ENCODE measurements around the gene DAP3. TPM values are rescaled to one million over a fixed set of nuclear protein-coding genes. Genes with fewer than 3 reads are reported as not detected.

Gene DAP3
- total RNA-seq, 1 experiment from 2014 or later, result 148 TPM

DNA sequence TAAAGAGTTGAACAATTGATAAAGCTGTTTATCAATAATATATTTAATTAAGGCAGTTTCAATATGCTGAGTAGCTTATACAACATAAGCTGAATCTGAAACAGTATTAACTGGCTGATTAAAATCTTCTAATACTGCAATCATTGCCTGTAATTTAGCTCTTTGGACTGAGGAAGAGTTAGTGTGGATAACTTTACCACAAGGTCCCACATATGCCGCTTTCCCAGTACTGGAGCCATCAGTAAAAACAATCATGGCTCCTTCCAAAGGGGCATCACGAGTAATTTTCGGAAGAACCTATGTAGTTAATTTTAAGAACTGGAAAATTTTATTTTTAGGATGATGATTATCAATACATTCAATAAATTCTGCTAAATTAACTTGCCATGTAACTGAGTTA is 6.7 kb downstream of the DAP3 start:
- ChIA-PET POLR2A (no interaction called here), CTCF (no interaction called here), RAD21 (ENCODE audit: low non-redundant PET in 1 of 2, low total read pairs in 2 of 2, uncharacterized antibody in 2 of 2, unreplicated experiment in 2 of 2) (no interaction called here)
- DNase-seq (ENCODE audit: low read depth, low spot score) (no peak), ATAC-seq (no peak)
- intact Hi-C loops (cut with micrococcal nuclease), result no loop called here
- Histone ChIP-seq H4K20me1 (ENCODE audit: insufficient read depth) (peaks cover 4% of the 10 kb centered on the region; the same call in 1 of the 2 replicates), H3K27ac (ENCODE audit: low read depth, low read length) (no peak overlapping the region), H3K9me2 (ENCODE audit: insufficient read depth) (no peaks in the 10 kb centered on the region), H3K4me1 (ENCODE audit: control insufficient read depth in 1 of 2, insufficient read depth in 2 of 2, low read length in 2 of 2) (no peaks in the 10 kb centered on the region; a peak in 1 of 4 replicates), H3K36me3 (ENCODE audit: control insufficient read depth in 1 of 2, insufficient read depth in 2 of 2, low read length in 2 of 2) (peaks cover 5 to 43% of the 10 kb centered on the region in 2 experiments), H2AFZ (ENCODE audit: low read depth, low read length, poor library complexity, severe bottlenecking) (no peak overlapping the region), H3K9me3 (ENCODE audit: control insufficient read depth in 1 of 2, insufficient read depth in 1 of 2, low read depth in 1 of 2, low read length in 2 of 2) (no peaks in the 10 kb centered on the region), H3K9ac (ENCODE audit: low read length) (no peak overlapping the region), H3K4me2 (ENCODE audit: low read length) (no peak overlapping the region), H3K27me3 (ENCODE audit: insufficient read depth, low read length) (no peaks in the 10 kb centered on the region), H3K4me3 (replicated peaks in 1 of 2; ENCODE audit: low read depth in 1 of 2, low read length in 2 of 2) (no peak overlapping the region), H3K79me2 (ENCODE audit: insufficient read depth, low read length) (peaks cover 98% of the 10 kb centered on the region)
- TF ChIP-seq CTCF (IDR thresholded peaks at IDR 0.05 in 2 of 3, conservative IDR thresholded peaks at IDR 0.05 in 1 of 3; ENCODE audit: borderline replicate concordance in 1 of 3, insufficient read depth in 1 of 3, low read depth in 2 of 3, low read length in 2 of 3) (no peak), EGR1 (IDR thresholded peaks at IDR 0.05; ENCODE audit: low read depth) (no peak), YY1 (IDR thresholded peaks at IDR 0.05; ENCODE audit: extremely low read depth, insufficient replicate concordance, low read depth, low read length) (no peak), SP1 (IDR thresholded peaks at IDR 0.05; ENCODE audit: low read depth) (no peak), TCF7L2 (IDR thresholded peaks at IDR 0.05; ENCODE audit: borderline replicate concordance, extremely low read depth, insufficient read depth, insufficient read length) (no peak)
- TF ChIP-seq, protein P1, sequence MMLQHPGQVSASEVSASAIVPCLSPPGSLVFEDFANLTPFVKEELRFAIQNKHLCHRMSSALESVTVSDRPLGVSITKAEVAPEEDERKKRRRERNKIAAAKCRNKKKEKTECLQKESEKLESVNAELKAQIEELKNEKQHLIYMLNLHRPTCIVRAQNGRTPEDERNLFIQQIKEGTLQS (IDR thresholded peaks at IDR 0.05), result no peak
- BruUV-seq (replicated peaks), result no TSS peak

GRCh38 chr1:155696524-155696923 is 7.6 kb downstream of the DAP3 start:
- no peaks in the 10 kb centered on the region for H3K27me3 ChIP-seq (ENCODE audit: insufficient read depth, low read length)
- H3K27ac ChIP-seq (ENCODE audit: low read depth, low read length), result no peak overlapping the region
- no peak overlapping the region for H2AFZ ChIP-seq (ENCODE audit: low read depth, low read length, poor library complexity, severe bottlenecking)
- intact Hi-C loops (cut with micrococcal nuclease), result no loop called here
- H3K9me2 ChIP-seq (ENCODE audit: insufficient read depth), result no peaks in the 10 kb centered on the region
- POLR2A ChIA-PET, result no interaction called here
- no peak overlapping the region for H3K9ac ChIP-seq (ENCODE audit: low read length)
- RAD21 ChIA-PET (ENCODE audit: low non-redundant PET in 1 of 2, low total read pairs in 2 of 2, uncharacterized antibody in 2 of 2, unreplicated experiment in 2 of 2), result no interaction called here
- no peaks in the 10 kb centered on the region for H3K9me3 ChIP-seq (ENCODE audit: control insufficient read depth in 1 of 2, insufficient read depth in 1 of 2, low read depth in 1 of 2, low read length in 2 of 2)
- no peak overlapping the region for H3K4me2 ChIP-seq (ENCODE audit: low read length)
- CTCF ChIA-PET, result no interaction called here
- BruUV-seq (replicated peaks), result no TSS peak
- no peak overlapping the region for H3K4me3 ChIP-seq (replicated peaks in 1 of 2; ENCODE audit: low read depth in 1 of 2, low read length in 2 of 2)
- H3K79me2 ChIP-seq (ENCODE audit: insufficient read depth, low read length), result peaks cover 89% of the 10 kb centered on the region
- no peak for TF ChIP-seq JUND (IDR thresholded peaks at IDR 0.05)
- no peak for TF ChIP-seq CBX3 (IDR thresholded peaks at IDR 0.05; ENCODE audit: low read depth)
- no peak for TF ChIP-seq EZH2 (IDR thresholded peaks at IDR 0.05)
- TF ChIP-seq EGR1 (IDR thresholded peaks at IDR 0.05; ENCODE audit: low read depth), result no peak
- TF ChIP-seq SP1 (IDR thresholded peaks at IDR 0.05; ENCODE audit: low read depth), result no peak
- TF ChIP-seq ELF1 (IDR thresholded peaks at IDR 0.05; ENCODE audit: borderline replicate concordance, low read depth), result no peak
- TF ChIP-seq TCF7L2 (IDR thresholded peaks at IDR 0.05; ENCODE audit: borderline replicate concordance, extremely low read depth, insufficient read depth, insufficient read length), result no peak
- no peak for TF ChIP-seq RAD21 (IDR thresholded peaks at IDR 0.05; ENCODE audit: low read depth)
- no peak for TF ChIP-seq ZFX (IDR thresholded peaks at IDR 0.05)
- H4K20me1 ChIP-seq (ENCODE audit: insufficient read depth), result peaks cover 4% of the 10 kb centered on the region; the same call in 1 of the 2 replicates
- DNase-seq (ENCODE audit: low read depth, low spot score), result no peak
- peaks cover under 1 to 37% of the 10 kb centered on the region in 2 experiments; a peak in 3 of 4 replicates for H3K36me3 ChIP-seq (ENCODE audit: control insufficient read depth in 1 of 2, insufficient read depth in 2 of 2, low read length in 2 of 2)
- H3K4me1 ChIP-seq (ENCODE audit: control insufficient read depth in 1 of 2, insufficient read depth in 2 of 2, low read length in 2 of 2), result no peaks in the 10 kb centered on the region
- ATAC-seq, result no peak

All from HCT116 (cell line).